Neutrophil (primary cell): ENCODE measurements around the gene TRIM66.
A peak's percentile ranks its signal among the peaks of the same experiment; 100 is the strongest.

Experiments used
- H3K27ac ChIP-seq: fragments of 200-600 bp; sonication (generic); 2 replicates; pipeline ENCODE4 v1.5.1; 2016; ENCODE audit warnings: mild to moderate bottlenecking, moderate library complexity
- H3K27me3 ChIP-seq: fragments of 200-600 bp; sonication (generic); 2 replicates; pipeline ENCODE4 v1.6.0; 2016; ENCODE audit warnings: mild to moderate bottlenecking
- H3K36me3 ChIP-seq: fragments of 200-600 bp; sonication (generic); 2 replicates; pipeline ENCODE4 v1.5.1; 2017
- H3K4me1 ChIP-seq, 2 experiments: fragments of 200-600 bp in 1 of 2; sonication (generic) in 1 of 2; 1 replicate in 1 of 2; 2 replicates in 1 of 2; pipeline versions ENCODE4 v1.5.1 to v1.6.1; 2013 to 2016; ENCODE audit warnings: low read depth in 1 of 2, low read length in 1 of 2, mild to moderate bottlenecking in 1 of 2, moderate library complexity in 1 of 2; ENCODE audit not compliant: control insufficient read depth in 1 of 2, insufficient read depth in 1 of 2
- H3K4me3 ChIP-seq, 2 experiments: fragments of 200-600 bp in 1 of 2; sonication (generic) in 1 of 2; 1 replicate in 1 of 2; 2 replicates in 1 of 2; pipeline ENCODE4 v1.5.1; 2013 to 2016; ENCODE audit warnings: low read depth in 1 of 2, low read length in 1 of 2, mild to moderate bottlenecking in 1 of 2, moderate library complexity in 1 of 2
- H3K9me3 ChIP-seq: fragments of 200-600 bp; sonication (generic); 2 replicates; pipeline ENCODE4 v1.5.1; 2016
- TF ChIP-seq, protein P1 (sequence below): fragments of 200-600 bp; sonication (generic); IDR thresholded peaks from 2 replicates; pipeline ENCODE4 v1.5.1; 2016; ENCODE audit warnings: antibody characterized with exemption

Gene TRIM66

DNA sequence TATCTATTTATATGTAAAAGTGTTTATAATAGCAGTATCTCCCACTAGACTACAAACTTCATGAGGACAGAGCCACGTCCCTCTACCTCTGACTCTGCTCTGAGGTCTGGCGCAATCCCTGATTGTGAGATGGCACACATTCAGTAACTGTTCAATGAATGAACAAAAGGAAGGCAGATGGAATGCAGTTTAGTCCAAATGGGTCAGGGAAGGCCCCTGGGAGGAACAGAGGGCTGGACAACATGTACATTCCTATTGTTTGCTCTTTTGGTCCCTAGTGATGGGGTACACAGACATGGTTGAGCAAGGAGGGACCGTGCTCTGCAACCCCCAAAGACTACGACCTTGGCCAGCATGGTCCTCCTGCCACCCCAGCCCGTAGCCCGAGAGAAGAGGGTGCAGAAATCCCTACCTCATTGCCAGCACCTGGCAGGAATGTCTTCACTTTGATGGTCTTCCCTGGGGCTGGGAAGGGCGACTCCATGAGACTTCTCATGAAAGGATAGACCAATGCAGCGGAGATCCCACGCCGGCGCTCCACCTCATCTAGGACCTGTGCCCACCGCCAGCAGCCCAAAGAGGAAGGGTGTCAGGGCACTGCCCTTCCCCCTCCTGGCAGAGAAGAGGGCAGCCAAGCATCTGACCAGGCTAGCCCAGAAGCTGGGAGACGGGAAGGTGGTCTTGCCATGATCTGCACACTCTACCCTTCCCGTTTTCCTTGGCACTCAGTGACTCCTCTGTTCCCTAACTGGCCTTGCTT lies 24.4 kb upstream of the TRIM66 start:
- peaks cover 17% of the 10 kb centered on the region in 2 experiments for H3K4me1 ChIP-seq
- no peaks in the 10 kb centered on the region for H3K27me3 ChIP-seq
- no peaks in the 10 kb centered on the region for H3K36me3 ChIP-seq

DNA sequence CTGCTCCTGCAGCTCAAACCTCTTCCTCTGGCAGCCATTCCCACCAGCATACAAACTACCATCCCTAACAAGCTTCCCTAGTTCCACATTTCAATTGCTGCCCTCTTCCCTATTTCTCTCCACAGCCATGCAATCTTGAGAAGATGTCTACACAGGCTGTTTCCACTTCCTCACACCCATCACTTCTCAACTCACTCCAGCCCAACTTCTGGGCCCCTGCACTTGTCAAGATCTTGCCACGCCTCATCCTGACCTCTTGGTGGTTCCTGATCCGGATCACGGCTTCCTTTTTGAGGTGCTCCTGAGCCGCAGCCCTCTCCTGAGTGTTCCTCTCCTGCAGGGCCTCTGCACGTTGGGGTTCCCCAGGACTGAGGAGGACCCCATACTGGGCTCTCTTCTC lies 22.7 kb upstream of the TRIM66 start:
- H3K4me3 ChIP-seq, result no peak overlapping the region
- H3K27ac ChIP-seq, result peak overlapping the region; percentile 32
- H3K27me3 ChIP-seq, result no peaks in the 10 kb centered on the region
- H3K36me3 ChIP-seq, result no peaks in the 10 kb centered on the region
- TF ChIP-seq, protein P1, sequence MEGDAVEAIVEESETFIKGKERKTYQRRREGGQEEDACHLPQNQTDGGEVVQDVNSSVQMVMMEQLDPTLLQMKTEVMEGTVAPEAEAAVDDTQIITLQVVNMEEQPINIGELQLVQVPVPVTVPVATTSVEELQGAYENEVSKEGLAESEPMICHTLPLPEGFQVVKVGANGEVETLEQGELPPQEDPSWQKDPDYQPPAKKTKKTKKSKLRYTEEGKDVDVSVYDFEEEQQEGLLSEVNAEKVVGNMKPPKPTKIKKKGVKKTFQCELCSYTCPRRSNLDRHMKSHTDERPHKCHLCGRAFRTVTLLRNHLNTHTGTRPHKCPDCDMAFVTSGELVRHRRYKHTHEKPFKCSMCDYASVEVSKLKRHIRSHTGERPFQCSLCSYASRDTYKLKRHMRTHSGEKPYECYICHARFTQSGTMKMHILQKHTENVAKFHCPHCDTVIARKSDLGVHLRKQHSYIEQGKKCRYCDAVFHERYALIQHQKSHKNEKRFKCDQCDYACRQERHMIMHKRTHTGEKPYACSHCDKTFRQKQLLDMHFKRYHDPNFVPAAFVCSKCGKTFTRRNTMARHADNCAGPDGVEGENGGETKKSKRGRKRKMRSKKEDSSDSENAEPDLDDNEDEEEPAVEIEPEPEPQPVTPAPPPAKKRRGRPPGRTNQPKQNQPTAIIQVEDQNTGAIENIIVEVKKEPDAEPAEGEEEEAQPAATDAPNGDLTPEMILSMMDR, result no peak
- H3K9me3 ChIP-seq, result no peaks in the 10 kb centered on the region
- H3K4me1 ChIP-seq, result peaks cover 17 to 18% of the 10 kb centered on the region in 2 experiments

More for the DNA sequence above, 24.4 kb upstream of the TRIM66 start:
- TF ChIP-seq, protein P1, result no peak
- H3K27ac ChIP-seq, result no peak overlapping the region
- H3K9me3 ChIP-seq, result no peaks in the 10 kb centered on the region
- H3K4me3 ChIP-seq, result no peak overlapping the region

DNA sequence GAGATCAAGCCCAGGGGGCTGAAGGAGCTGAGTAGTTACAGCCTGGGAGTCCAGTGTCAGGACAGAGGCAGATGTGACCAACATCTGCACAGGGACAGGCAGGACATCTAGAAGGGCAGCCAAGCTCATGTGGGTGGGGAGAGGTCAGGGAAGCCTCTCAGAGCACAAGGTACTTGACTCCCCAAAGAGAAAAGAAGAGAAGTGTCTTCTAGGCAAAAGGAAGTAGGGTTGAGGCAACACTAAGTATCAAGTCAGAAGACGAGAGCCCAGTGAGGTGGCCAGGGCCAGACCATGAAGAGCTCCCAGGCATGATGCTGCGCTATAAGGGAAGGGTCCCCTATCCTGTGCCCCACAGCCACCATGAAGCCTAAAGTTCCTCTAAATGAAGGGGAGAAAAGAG lies 21.7 kb upstream of the TRIM66 start:
- peaks cover 17 to 24% of the 10 kb centered on the region in 2 experiments for H3K4me1 ChIP-seq
- TF ChIP-seq, protein P1, result no peak
- no peaks in the 10 kb centered on the region for H3K9me3 ChIP-seq
- H3K4me3 ChIP-seq, result no peak overlapping the region
- H3K27ac ChIP-seq, result peak overlapping the region; percentile 11
- no peaks in the 10 kb centered on the region for H3K36me3 ChIP-seq
- H3K27me3 ChIP-seq, result no peaks in the 10 kb centered on the region

DNA sequence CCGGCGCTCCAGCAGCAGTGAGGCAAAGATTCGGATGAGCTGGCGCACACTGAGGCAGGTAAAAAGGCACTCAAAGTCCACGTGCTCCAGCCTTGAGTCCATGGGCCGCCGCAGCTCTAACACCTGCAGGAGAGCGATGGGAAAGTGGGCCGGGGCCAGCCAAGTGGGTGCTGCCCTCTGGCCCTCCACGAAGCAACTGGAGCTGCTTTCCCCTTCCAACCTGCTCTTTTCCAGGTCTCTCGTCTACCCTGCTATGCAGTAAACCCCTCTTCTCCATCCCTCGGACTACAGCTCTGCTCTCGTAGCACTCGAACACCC lies 20.1 kb upstream of the TRIM66 start:
- Histone ChIP-seq H3K4me3 (no peak overlapping the region), H3K27me3 (no peaks in the 10 kb centered on the region), H3K36me3 (no peaks in the 10 kb centered on the region), H3K9me3 (no peaks in the 10 kb centered on the region), H3K4me1 (peaks cover 17 to 24% of the 10 kb centered on the region in 2 experiments), H3K27ac (no peak overlapping the region)
- TF ChIP-seq, protein P1, result no peak

DNA sequence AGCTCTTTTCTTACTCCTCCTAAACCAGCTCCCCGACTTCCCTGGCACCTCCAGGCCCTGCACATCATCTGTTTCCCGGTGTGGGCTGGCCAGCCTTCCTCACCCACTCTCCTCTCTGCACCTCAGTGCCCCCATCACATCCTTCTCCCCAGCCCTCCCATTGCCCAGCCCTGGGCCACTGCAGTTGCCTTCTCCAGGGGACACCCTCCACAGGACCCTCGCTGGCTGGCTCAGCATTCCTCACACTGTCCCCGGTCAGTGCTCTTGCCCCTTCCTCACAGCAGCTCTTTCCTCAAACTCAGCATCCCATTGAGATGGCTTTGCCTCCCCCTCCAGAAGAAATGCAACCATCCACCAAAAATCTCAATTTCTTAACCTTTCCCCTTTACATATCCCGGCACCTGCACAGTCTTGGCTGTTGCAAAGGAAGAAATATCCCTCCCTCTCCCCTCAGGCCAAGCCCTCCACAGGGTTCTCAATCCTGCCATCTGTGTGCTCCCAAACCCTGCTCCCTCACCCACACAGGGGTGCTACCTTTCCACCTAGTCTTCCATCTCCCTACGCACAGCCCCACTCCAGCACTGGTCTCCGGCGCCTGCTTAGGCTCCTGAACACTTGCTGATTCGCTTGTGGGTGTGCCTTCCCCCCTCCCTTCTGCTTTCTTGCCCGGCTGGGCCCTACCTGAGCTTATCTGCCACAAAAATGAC lies 19.6 kb upstream of the TRIM66 start:
- TF ChIP-seq, protein P1, result no peak
- H3K27me3 ChIP-seq, result no peaks in the 10 kb centered on the region
- H3K9me3 ChIP-seq, result no peaks in the 10 kb centered on the region
- no peak overlapping the region for H3K27ac ChIP-seq
- peaks cover 17 to 28% of the 10 kb centered on the region in 2 experiments for H3K4me1 ChIP-seq
- H3K36me3 ChIP-seq, result no peaks in the 10 kb centered on the region
- H3K4me3 ChIP-seq, result no peak overlapping the region
